Right lobe of liver (tissue), 4 donors: ENCODE results near the gene DHFR.

Source experiments
- CTCF ChIP-seq, 4 donors: fragments of 200-600 bp in 3 of 4; fragments of 450-650 bp in 1 of 4; IDR thresholded peaks; one replicate each; pipeline versions ENCODE4 v1.5.1 to v1.8.0; 2016 to 2022; ENCODE audit warnings: antibody characterized with exemption in 4 of 4, mild to moderate bottlenecking in 2 of 4
- POLR2A ChIP-seq: fragments of 450-650 bp; IDR thresholded peaks from one replicate; pipeline ENCODE4 v1.6.1; 2017; ENCODE audit warnings: antibody characterized with exemption, mild to moderate bottlenecking
- donor health status: DM: no; HTN: no; CAD: no.
- donor health status: DM: no; HTN: no; CAD: no.
- donor health status: DM: no; HTN: yes; CAD: no.

DNA sequence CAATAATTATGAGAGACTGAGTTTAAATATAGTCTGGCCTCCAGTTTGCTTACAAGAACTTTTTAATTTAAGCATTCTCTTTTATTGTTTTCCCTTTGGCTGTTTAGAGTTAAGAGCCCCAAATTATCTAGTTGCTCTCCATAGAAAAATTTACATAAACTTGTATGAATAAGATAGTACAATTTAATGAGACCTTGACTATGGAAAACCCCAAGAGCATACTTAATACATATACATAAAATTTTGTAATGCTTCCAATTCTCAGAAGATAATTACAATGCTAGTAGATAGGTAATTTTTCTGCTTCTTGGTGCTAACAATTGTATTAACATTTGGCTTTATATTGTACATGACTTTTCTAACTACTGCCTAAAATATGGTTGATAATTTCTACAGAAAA, 20.6 kb downstream of the DHFR start:
- TF ChIP-seq POLR2A (no peak), CTCF (IDR thresholded peaks at IDR 0.05) (no peak)
